Left lung (tissue), 10 donors: ENCODE data around the gene MAP3K15. TPM values are rescaled to one million over a fixed set of nuclear protein-coding genes. Genes with fewer than 3 reads are reported as not detected.
A peak's percentile ranks its signal among the peaks of the same experiment; 100 is the strongest.

Experiments used
- ATAC-seq: fragments of 200-7000 bp; cut with Tn5 transposase; one replicate; pipeline ENCODE4 v1.9.1; 2020; ENCODE audit warnings: moderate library complexity
- DNase-seq, 4 donors: peaks; one replicate each; pipeline ENCODE4 v3.0.0-alpha.2; 2013 to 2020
- H3K27ac ChIP-seq, 2 donors: fragments of 200-600 bp; sonication (generic) in 1 of 2; one replicate each; pipeline versions ENCODE4 v1.5.0 to v1.8.0; 2020 to 2021
- H3K27me3 ChIP-seq, 2 donors: fragments of 200-600 bp; sonication (generic) in 1 of 2; one replicate each; pipeline versions ENCODE4 v1.5.0 to v1.8.0; 2020 to 2021
- H3K36me3 ChIP-seq, 2 donors: fragments of 200-600 bp; sonication (generic) in 1 of 2; one replicate each; pipeline versions ENCODE4 v1.5.0 to v1.8.0; 2020 to 2021
- H3K4me1 ChIP-seq, 2 donors: fragments of 200-600 bp; one replicate each; pipeline ENCODE4 v1.8.0; 2021
- H3K4me3 ChIP-seq, 2 donors: fragments of 200-600 bp; sonication (generic) in 1 of 2; one replicate each; pipeline versions ENCODE4 v1.5.0 to v1.8.0; 2020 to 2021; ENCODE audit warnings: mild to moderate bottlenecking in 1 of 2
- H3K9me3 ChIP-seq, 2 donors: fragments of 200-600 bp; sonication (generic) in 1 of 2; one replicate each; pipeline versions ENCODE4 v1.5.0 to v1.8.0; 2020 to 2021
- intact Hi-C, 2 donors: fragments of 100-400 bp; cut with DNase I; formaldehyde crosslinking; loops; one replicate each; pipeline versions ENCODE4 v1.11.2 to v1.14.2; 2022
- polyA plus RNA-seq, 6 donors: library from polyadenylated mRNA; unstranded; fragments of 120-200 nt; gene quantifications; one replicate each; pipeline ENCODE4 v1.2.1, GENCODE V29; 2013; ENCODE audit not compliant: insufficient read length in 6 of 6
- total RNA-seq, 2 donors: library from RNA; stranded (reverse); fragmentation: NEBNext Ultra II Directional; extraction: Animal tissue kit (Norgen Biotek cat#: 25700); gene quantifications; one replicate each; pipeline ENCODE4 v1.2.1, GENCODE V29; 2021
- TF ChIP-seq, protein P1 (sequence below), 2 donors: fragments of 200-600 bp; sonication (generic) in 1 of 2; IDR thresholded peaks; one replicate each; pipeline versions ENCODE4 v1.5.0 to v1.8.0; 2021; ENCODE audit warnings: antibody characterized with exemption in 2 of 2
- donor health status: DM: no; HTN: yes; CAD: no.
- donor health status: DM: no; HTN: no; CAD: no.

The MAP3K15 gene
- total and polyA plus RNA-seq, 8 donors = 0.24 to 2.0 (median 1.6) TPM

GRCh38 chrX:19410259-19410658 is 105.0 kb downstream of the MAP3K15 start:
- no peaks in the 10 kb centered on the region for H3K9me3 ChIP-seq
- no peak for ATAC-seq
- intact Hi-C loops = no loop called here
- no peak for DNase-seq
- TF ChIP-seq, protein P1, sequence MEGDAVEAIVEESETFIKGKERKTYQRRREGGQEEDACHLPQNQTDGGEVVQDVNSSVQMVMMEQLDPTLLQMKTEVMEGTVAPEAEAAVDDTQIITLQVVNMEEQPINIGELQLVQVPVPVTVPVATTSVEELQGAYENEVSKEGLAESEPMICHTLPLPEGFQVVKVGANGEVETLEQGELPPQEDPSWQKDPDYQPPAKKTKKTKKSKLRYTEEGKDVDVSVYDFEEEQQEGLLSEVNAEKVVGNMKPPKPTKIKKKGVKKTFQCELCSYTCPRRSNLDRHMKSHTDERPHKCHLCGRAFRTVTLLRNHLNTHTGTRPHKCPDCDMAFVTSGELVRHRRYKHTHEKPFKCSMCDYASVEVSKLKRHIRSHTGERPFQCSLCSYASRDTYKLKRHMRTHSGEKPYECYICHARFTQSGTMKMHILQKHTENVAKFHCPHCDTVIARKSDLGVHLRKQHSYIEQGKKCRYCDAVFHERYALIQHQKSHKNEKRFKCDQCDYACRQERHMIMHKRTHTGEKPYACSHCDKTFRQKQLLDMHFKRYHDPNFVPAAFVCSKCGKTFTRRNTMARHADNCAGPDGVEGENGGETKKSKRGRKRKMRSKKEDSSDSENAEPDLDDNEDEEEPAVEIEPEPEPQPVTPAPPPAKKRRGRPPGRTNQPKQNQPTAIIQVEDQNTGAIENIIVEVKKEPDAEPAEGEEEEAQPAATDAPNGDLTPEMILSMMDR (IDR thresholded peaks at IDR 0.05) = no peak
- H3K27ac ChIP-seq = no peak overlapping the region
- no peak overlapping the region for H3K4me3 ChIP-seq
- H3K4me1 ChIP-seq = no peaks in the 10 kb centered on the region
- no peaks in the 10 kb centered on the region for H3K36me3 ChIP-seq
- H3K27me3 ChIP-seq = no peaks in the 10 kb centered on the region

GRCh38 chrX:19403696-19404095 is 111.6 kb downstream of the MAP3K15 start:
- intact Hi-C loops = no loop called here
- Histone ChIP-seq H3K9me3 (no peaks in the 10 kb centered on the region), H3K27me3 (peaks cover 0 to 3% of the 10 kb centered on the region in 2 donors), H3K27ac (no peak overlapping the region), H3K36me3 (no peaks in the 10 kb centered on the region), H3K4me3 (no peak overlapping the region), H3K4me1 (no peaks in the 10 kb centered on the region)
- TF ChIP-seq, protein P1 (IDR thresholded peaks at IDR 0.05) = no peak
- ATAC-seq (no peak), DNase-seq (no peak)

DNA sequence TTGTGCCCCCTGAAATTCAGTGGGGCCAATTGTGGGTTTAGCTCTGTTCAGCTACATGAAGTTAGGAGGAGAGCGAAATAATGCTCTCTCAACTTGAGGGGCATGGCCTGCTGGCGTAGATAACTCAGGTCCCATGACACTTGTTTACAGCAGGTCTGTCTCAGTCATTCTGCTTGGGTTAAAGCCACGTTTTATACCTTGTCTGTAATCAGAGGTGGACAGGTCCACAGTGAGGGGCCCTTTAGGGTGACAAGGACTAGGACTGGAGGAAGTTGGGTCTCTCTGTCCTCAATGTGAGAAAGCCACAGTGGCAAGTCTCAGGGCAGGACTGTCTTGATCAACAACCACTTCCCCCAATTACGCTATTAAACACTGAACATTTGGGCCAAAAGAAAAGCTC is 122.6 kb downstream of the MAP3K15 start:
- H3K36me3 ChIP-seq = no peaks in the 10 kb centered on the region
- TF ChIP-seq, protein P1 (IDR thresholded peaks at IDR 0.05) = no peak
- no peak overlapping the region for H3K4me3 ChIP-seq
- no peak overlapping the region for H3K27ac ChIP-seq
- no peaks in the 10 kb centered on the region for H3K27me3 ChIP-seq
- no peaks in the 10 kb centered on the region for H3K9me3 ChIP-seq
- intact Hi-C loops = no loop called here
- H3K4me1 ChIP-seq = no peaks in the 10 kb centered on the region
- DNase-seq (no peak), ATAC-seq (no peak)

DNA sequence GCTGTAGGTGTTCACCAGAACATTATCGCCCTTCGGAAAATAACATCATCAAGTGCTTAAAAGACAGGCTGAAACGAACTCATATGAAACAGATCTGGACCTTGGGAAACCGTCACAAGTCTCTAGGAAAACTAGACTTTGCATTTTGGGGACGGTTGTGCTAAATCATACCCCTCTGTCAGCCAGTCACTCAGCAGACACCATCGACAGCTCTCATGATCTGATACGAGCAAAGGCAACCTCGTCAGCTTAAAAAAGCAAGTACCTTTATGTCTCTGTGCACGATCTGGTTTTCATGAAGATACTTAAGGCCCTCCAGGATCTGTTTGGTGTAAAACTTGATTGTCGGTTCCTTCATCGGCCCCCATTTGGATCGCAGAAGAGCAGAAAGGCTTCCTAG is 123.2 kb downstream of the MAP3K15 start:
- TF ChIP-seq, protein P1 (IDR thresholded peaks at IDR 0.05) = no peak

DNA sequence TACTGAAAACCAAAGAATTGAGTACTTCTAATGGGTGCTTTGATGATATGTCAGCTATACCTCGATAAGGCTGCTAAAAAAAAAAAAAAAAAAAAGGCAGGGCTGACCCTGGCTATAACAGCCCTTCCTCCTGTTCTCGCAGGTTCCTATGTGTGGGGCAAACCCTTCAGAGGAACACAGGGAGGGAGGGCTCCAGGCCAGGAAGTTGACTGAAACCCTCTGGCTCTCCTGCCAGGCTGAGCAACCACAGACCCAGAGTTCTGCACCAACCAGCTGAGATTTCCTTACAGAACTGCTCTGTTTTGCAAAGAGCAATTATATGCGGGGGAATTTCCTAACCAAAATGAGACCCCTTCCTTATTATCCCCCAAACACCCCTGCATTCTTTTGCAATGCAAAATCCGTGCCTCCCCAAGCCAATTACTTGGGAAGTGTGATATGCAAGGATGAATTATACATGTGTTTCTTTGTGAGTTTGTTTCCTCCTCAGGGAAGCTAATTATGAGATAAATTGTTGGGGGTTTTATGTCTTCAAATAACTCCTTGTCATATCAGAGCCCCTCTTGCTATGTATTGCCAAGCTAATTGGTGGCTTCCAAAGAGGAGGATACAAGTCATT is 126.0 kb downstream of the MAP3K15 start:
- ATAC-seq (peak; percentile 45), DNase-seq (no peak)
- Histone ChIP-seq H3K27me3 (no peaks in the 10 kb centered on the region), H3K36me3 (no peaks in the 10 kb centered on the region), H3K27ac (no peak overlapping the region), H3K9me3 (no peaks in the 10 kb centered on the region), H3K4me3 (no peak overlapping the region), H3K4me1 (no peaks in the 10 kb centered on the region)
- intact Hi-C loops = no loop called here
- TF ChIP-seq, protein P1 (IDR thresholded peaks at IDR 0.05) = no peak

More for the DNA sequence above, 123.2 kb downstream of the MAP3K15 start:
- intact Hi-C loops = no loop called here
- Histone ChIP-seq H3K4me1 (no peaks in the 10 kb centered on the region), H3K27me3 (no peaks in the 10 kb centered on the region), H3K36me3 (no peaks in the 10 kb centered on the region), H3K27ac (no peak overlapping the region), H3K4me3 (no peak overlapping the region), H3K9me3 (no peaks in the 10 kb centered on the region)
- no peak for DNase-seq
- ATAC-seq = no peak
